Thymus (tissue), 11 donors: ENCODE results near the gene LIF. TPM values are rescaled to one million over a fixed set of nuclear protein-coding genes. Genes with fewer than 3 reads are reported as not detected.

Experiments used
- DNase-seq, 9 donors: peaks; one replicate each; pipeline ENCODE4 v3.0.0-alpha.2; 2013; ENCODE audit warnings: low spot score in 9 of 9, low read depth in 6 of 9, missing footprints in 1 of 9
- H3K27ac ChIP-seq, 2 donors: one replicate each; pipeline ENCODE4 v1.5.1; 2013; ENCODE audit warnings: control low read depth in 1 of 2, low read depth in 1 of 2, low read length in 1 of 2, mild to moderate bottlenecking in 1 of 2, moderate library complexity in 1 of 2
- H3K27me3 ChIP-seq, 2 donors: one replicate each; pipeline ENCODE4 v1.5.1; 2013; ENCODE audit warnings: low read length in 1 of 2; ENCODE audit not compliant: control insufficient read depth in 2 of 2, insufficient read depth in 1 of 2
- H3K36me3 ChIP-seq, 2 donors: one replicate each; pipeline ENCODE4 v1.5.1; 2013; ENCODE audit warnings: low read length in 1 of 2, mild to moderate bottlenecking in 1 of 2, moderate library complexity in 1 of 2; ENCODE audit not compliant: control insufficient read depth in 2 of 2, insufficient read depth in 2 of 2
- H3K4me1 ChIP-seq, 2 donors: one replicate each; pipeline ENCODE4 v1.5.1; 2013; ENCODE audit warnings: low read length in 2 of 2; ENCODE audit not compliant: control insufficient read depth in 2 of 2, insufficient read depth in 2 of 2
- H3K4me3 ChIP-seq, 2 donors: one replicate each; pipeline ENCODE4 v1.5.1; 2013; ENCODE audit warnings: low read length in 2 of 2, control low read depth in 1 of 2, mild to moderate bottlenecking in 1 of 2
- H3K9me3 ChIP-seq, 2 donors: one replicate each; pipeline ENCODE4 v1.5.1; 2013; ENCODE audit warnings: low read length in 1 of 2, mild to moderate bottlenecking in 1 of 2; ENCODE audit not compliant: control insufficient read depth in 2 of 2, insufficient read depth in 1 of 2
- WGBS: extraction: QIAGEN DNeasy Blood & Tissue Kit; methylation state at CpG from one replicate; pipeline ENCODE4 v1.1.7; 2013; 5-methylcytosine and 5-hydroxymethylcytosine counted together
- polyA plus RNA-seq: library from polyadenylated mRNA; stranded (reverse); fragments of 200-250 nt; gene quantifications from one replicate; pipeline ENCODE4 v1.2.3, GENCODE V29; 2013
- total RNA-seq: library from RNA; stranded (reverse); fragments of 120-200 nt; gene quantifications from one replicate; pipeline ENCODE4 v1.2.4, GENCODE V29; 2013
- donor health status: healthy.

Gene LIF
- total and polyA plus RNA-seq, 2 donors: 0.21 to 0.90 TPM

GRCh38 chr22:30277547-30278344 lies 31.2 kb upstream of the LIF start:
- H3K9me3 ChIP-seq: no peaks in the 10 kb centered on the region
- no peak overlapping the region for H3K27ac ChIP-seq
- 75% methylated on average over 14 of the region's 14 CpGs for WGBS
- H3K27me3 ChIP-seq: no peaks in the 10 kb centered on the region
- H3K4me3 ChIP-seq: no peak overlapping the region
- no peaks in the 10 kb centered on the region for H3K36me3 ChIP-seq
- peaks cover 16 to 29% of the 10 kb centered on the region in 2 donors for H3K4me1 ChIP-seq
- no peak for DNase-seq

GRCh38 chr22:30276039-30276438 lies 29.5 kb upstream of the LIF start:
- no peak overlapping the region for H3K4me3 ChIP-seq
- H3K4me1 ChIP-seq: peaks cover 12 to 23% of the 10 kb centered on the region in 2 donors
- no peak for DNase-seq
- H3K36me3 ChIP-seq: no peaks in the 10 kb centered on the region
- H3K27me3 ChIP-seq: no peaks in the 10 kb centered on the region
- no peak overlapping the region for H3K27ac ChIP-seq
- no peaks in the 10 kb centered on the region for H3K9me3 ChIP-seq
- WGBS: 33% methylated on average over 8 of the region's 8 CpGs

- Histone ChIP-seq H3K9me3 (no peaks in the 10 kb centered on the region), H3K27ac (no peak overlapping the region), H3K27me3 (no peaks in the 10 kb centered on the region), H3K36me3 (peaks cover 0 to 4% of the 10 kb centered on the region in 2 donors), H3K4me1 (peaks cover 12 to 23% of the 10 kb centered on the region in 2 donors), H3K4me3 (no peak overlapping the region)
- no peak for DNase-seq
- 67% methylated on average over 8 of the region's 8 CpGs for WGBS
Measured at GRCh38 chr22:30275625-30276024, 29.1 kb upstream of the LIF start.

GRCh38 chr22:30274437-30274812 lies 27.9 kb upstream of the LIF start:
- Histone ChIP-seq H3K4me1 (peaks cover 12 to 23% of the 10 kb centered on the region in 2 donors), H3K27ac (no peak overlapping the region)
- WGBS: 96% methylated on average over 9 of the region's 9 CpGs

GRCh38 chr22:30273711-30274436 lies 27.3 kb upstream of the LIF start:
- Histone ChIP-seq H3K36me3 (peaks cover 0 to 4% of the 10 kb centered on the region in 2 donors), H3K4me3 (no peak overlapping the region), H3K27me3 (no peaks in the 10 kb centered on the region), H3K27ac (no peak overlapping the region), H3K4me1 (peaks cover 12 to 23% of the 10 kb centered on the region in 2 donors), H3K9me3 (no peaks in the 10 kb centered on the region)
- DNase-seq: no peak
- 81% methylated on average over 10 of the region's 10 CpGs for WGBS

More at GRCh38 chr22:30274437-30274812, 27.9 kb upstream of the LIF start:
- no peak for DNase-seq
- Histone ChIP-seq H3K9me3 (no peaks in the 10 kb centered on the region), H3K4me3 (no peak overlapping the region), H3K27me3 (no peaks in the 10 kb centered on the region), H3K36me3 (peaks cover 0 to 4% of the 10 kb centered on the region in 2 donors)

GRCh38 chr22:30272781-30273601 lies 26.4 kb upstream of the LIF start:
- no peak for DNase-seq
- 94% methylated on average over 16 of the region's 16 CpGs for WGBS
- peaks cover 12 to 27% of the 10 kb centered on the region in 2 donors for H3K4me1 ChIP-seq
- no peaks in the 10 kb centered on the region for H3K9me3 ChIP-seq
- H3K27ac ChIP-seq: no peak overlapping the region
- no peak overlapping the region for H3K4me3 ChIP-seq
- no peaks in the 10 kb centered on the region for H3K27me3 ChIP-seq
- peaks cover 0 to 4% of the 10 kb centered on the region in 2 donors for H3K36me3 ChIP-seq

GRCh38 chr22:30270832-30271231 lies 24.3 kb upstream of the LIF start:
- peaks cover 0 to 4% of the 10 kb centered on the region in 2 donors for H3K36me3 ChIP-seq
- WGBS: 83% methylated on average over 16 of the region's 16 CpGs
- H3K27me3 ChIP-seq: no peaks in the 10 kb centered on the region
- peaks cover 23 to 37% of the 10 kb centered on the region in 2 donors for H3K4me1 ChIP-seq
- H3K27ac ChIP-seq: peak overlapping the region; percentile 17 to 21
- H3K9me3 ChIP-seq: peaks cover 0 to 3% of the 10 kb centered on the region in 2 donors
- no peak for DNase-seq
- H3K4me3 ChIP-seq: no peak overlapping the region

GRCh38 chr22:30268331-30268730 lies 21.8 kb upstream of the LIF start:
- Histone ChIP-seq H3K9me3 (peaks cover 0 to 6% of the 10 kb centered on the region in 2 donors), H3K27ac (peak overlapping the region in 1 of 2 donors; percentile 82), H3K4me3 (no peak overlapping the region), H3K4me1 (peaks cover 21 to 44% of the 10 kb centered on the region in 2 donors), H3K27me3 (peaks cover 0 to 2% of the 10 kb centered on the region in 2 donors), H3K36me3 (peaks cover 0 to 4% of the 10 kb centered on the region in 2 donors)
- WGBS: 91% methylated on average over 8 of the region's 8 CpGs
- no peak for DNase-seq
